Hindlimb muscle (tissue), 1 donor: ENCODE data around the gene LRRTM2. TPM values are rescaled to one million over a fixed set of nuclear protein-coding genes. Genes with fewer than 3 reads are reported as not detected.

Experiments used
- DNase-seq: peaks from one replicate; pipeline ENCODE4 v3.0.0-alpha.2; 2013
- polyA plus RNA-seq: library from polyadenylated mRNA; unstranded; fragments of 120-200 nt; gene quantifications from one replicate; pipeline ENCODE4 v1.2.1, GENCODE V29; 2013; ENCODE audit not compliant: insufficient read length

Gene LRRTM2
- polyA plus RNA-seq, 1 donor, result 0.90 TPM

GRCh38 chr5:138878437-138879235 is 3.5 kb upstream of the LRRTM2 start:
- DNase-seq, result no peak

GRCh38 chr5:138876811-138877210 is 1.7 kb upstream of the LRRTM2 start:
- no peak for DNase-seq

- no peak for DNase-seq
These were observed 811 bp upstream of the LRRTM2 start for GRCh38 chr5:138875946-138876345.

GRCh38 chr5:138875552-138875875 is 379 bp upstream of the LRRTM2 start:
- no peak for DNase-seq

GRCh38 chr5:138874241-138874640 is 894 bp downstream of the LRRTM2 start:
- DNase-seq, result no peak

GRCh38 chr5:138873466-138874221 is 1.5 kb downstream of the LRRTM2 start:
- DNase-seq, result no peak

- no peak for DNase-seq
These were observed 2.2 kb downstream of the LRRTM2 start for GRCh38 chr5:138872841-138873465.

GRCh38 chr5:138870611-138871010 is 4.5 kb downstream of the LRRTM2 start:
- DNase-seq, result no peak

GRCh38 chr5:138869763-138870500 is 5.2 kb downstream of the LRRTM2 start:
- no peak for DNase-seq

- DNase-seq, result no peak
These were observed 6.1 kb downstream of the LRRTM2 start for GRCh38 chr5:138869038-138869437.

GRCh38 chr5:138867011-138867410 is 8.1 kb downstream of the LRRTM2 start:
- no peak for DNase-seq

- DNase-seq, result no peak
These were observed 22.0 kb downstream of the LRRTM2 start for GRCh38 chr5:138853132-138853531.

GRCh38 chr5:138850865-138851435 is 24.2 kb downstream of the LRRTM2 start:
- DNase-seq, result no peak

- no peak for DNase-seq
These were observed 25.3 kb downstream of the LRRTM2 start for GRCh38 chr5:138849882-138850281.

GRCh38 chr5:138849439-138849838 is 25.7 kb downstream of the LRRTM2 start:
- no peak for DNase-seq

- DNase-seq, result no peak
These were observed 30.2 kb downstream of the LRRTM2 start for GRCh38 chr5:138844812-138845513.

- DNase-seq, result no peak
These were observed 31.0 kb downstream of the LRRTM2 start for GRCh38 chr5:138844125-138844461.

GRCh38 chr5:138843316-138844124 is 31.6 kb downstream of the LRRTM2 start:
- DNase-seq, result no peak

GRCh38 chr5:138841531-138841930 is 33.6 kb downstream of the LRRTM2 start:
- DNase-seq, result no peak

- DNase-seq, result no peak
These were observed 35.0 kb downstream of the LRRTM2 start for GRCh38 chr5:138840103-138840502.

- DNase-seq, result no peak
These were observed 38.0 kb downstream of the LRRTM2 start for GRCh38 chr5:138837160-138837559.
